K562 (cell line): ENCODE results near the gene SERPING1. TPM values are rescaled to one million over a fixed set of nuclear protein-coding genes. Genes with fewer than 3 reads are reported as not detected.

Experiments
- ATAC-seq: fragments of 200-7000 bp; cut with Tn5 transposase; 3 replicates; pipeline ENCODE4 v1.9.1; 2020; ENCODE audit warnings: moderate library complexity
- BruUV-seq: library from RNA; stranded (reverse); fragments of 400-500 nt; replicated peaks from 2 replicates; lab custom pipeline; 2021; lab: Mats Ljungman, UMichigan
- CTCF ChIA-PET: fragments of 300-600 bp; formaldehyde crosslinking; extraction: SDS; loops from one replicate; lab custom pipeline; 2021; ENCODE audit warnings: low intra/inter-chr PET ratio; lab: Yijun Ruan, JAX
- POLR2A ChIA-PET: fragments of 300-600, 350-650 bp; sonication (Branson Sonifier 250); formaldehyde crosslinking; extraction: SDS; loops from one replicate; lab custom pipeline; 2021; ENCODE audit warnings: antibody characterized with exemption, inconsistent platforms; lab: Yijun Ruan, JAX
- DNase-seq, 4 experiments: peaks; one replicate each; pipeline versions ENCODE4 v3.0.0 to v3.0.0-alpha.2; 2011 to 2018; ENCODE audit warnings: low spot score in 3 of 4, mixed read lengths in 3 of 4; ENCODE audit errors: extremely low read depth in 1 of 4
- FAIRE-seq: peaks from 2 replicates; lab custom pipeline; 2011; peaks lifted over from hg19 to GRCh38; lab: Jason Lieb, UNC
- H2AFZ ChIP-seq: 2 replicates; pipeline ENCODE4 v1.6.0; 2011; ENCODE audit warnings: low read depth, low read length, control low read depth, inconsistent platforms
- H3K27ac ChIP-seq: fragments of 200-600 bp; 3 replicates; pipeline ENCODE4 v1.8.0; 2011; ENCODE audit warnings: low read depth, mild to moderate bottlenecking, control low read depth, inconsistent platforms, low read length, moderate library complexity, mixed read lengths; ENCODE audit errors: extremely low read depth
- H3K27me3 ChIP-seq, 2 experiments: fragments of 300-600 bp in 1 of 2; 2 replicates in 1 of 2; 3 replicates in 1 of 2; pipeline versions ENCODE4 v1.6.0 to v1.8.0; 2011; ENCODE audit warnings: inconsistent platforms in 2 of 2, low read length in 2 of 2, mild to moderate bottlenecking in 1 of 2, mixed read lengths in 1 of 2, moderate library complexity in 1 of 2; ENCODE audit not compliant: control insufficient read depth in 2 of 2, insufficient read depth in 2 of 2
- H3K36me3 ChIP-seq: fragments of 300-600 bp; 3 replicates; pipeline ENCODE4 v1.8.0; 2011; ENCODE audit warnings: mild to moderate bottlenecking, low read length, inconsistent platforms; ENCODE audit not compliant: control insufficient read depth, insufficient read depth
- H3K4me1 ChIP-seq, 2 experiments: fragments of 200-600 bp in 1 of 2; replicated peaks in 1 of 2; 2 replicates in 1 of 2; 3 replicates in 1 of 2; pipeline versions ENCODE4 v1.5.1 to v1.8.0; 2011; ENCODE audit warnings: inconsistent platforms in 2 of 2, low read length in 2 of 2, mild to moderate bottlenecking in 1 of 2, mixed read lengths in 1 of 2, moderate library complexity in 1 of 2; ENCODE audit not compliant: control insufficient read depth in 2 of 2, insufficient read depth in 2 of 2
- H3K4me2 ChIP-seq: 2 replicates; pipeline ENCODE4 v1.6.1; 2011; ENCODE audit warnings: low read length, control low read depth, inconsistent platforms, mixed read lengths; ENCODE audit not compliant: insufficient read depth
- H3K4me3 ChIP-seq: fragments of 200-600 bp; sonication (generic), shearing (Covaris generic); 2 replicates; pipeline ENCODE4 v1.5.1; 2016; ENCODE audit warnings: control low read depth, inconsistent platforms
- H3K79me2 ChIP-seq: fragments of 200-600 bp; 3 replicates; pipeline ENCODE4 v1.8.0; 2011; ENCODE audit warnings: low read length, inconsistent platforms; ENCODE audit not compliant: control insufficient read depth, insufficient read depth
- H3K9ac ChIP-seq, 2 experiments: 2 replicates each; pipeline versions ENCODE4 v1.6.0 to v1.6.1; 2011; ENCODE audit warnings: low read depth in 2 of 2, low read length in 2 of 2, control low read depth in 1 of 2, inconsistent platforms in 1 of 2, mild to moderate bottlenecking in 1 of 2, mixed read lengths in 1 of 2; ENCODE audit not compliant: insufficient read depth in 1 of 2
- H3K9me1 ChIP-seq: one replicate; pipeline ENCODE4 v1.6.0; 2011; ENCODE audit warnings: inconsistent platforms, mild to moderate bottlenecking, low read length, moderate library complexity; ENCODE audit not compliant: control insufficient read depth, insufficient read depth
- H3K9me3 ChIP-seq: replicated peaks from 2 replicates; pipeline ENCODE4 v1.5.1; 2011; ENCODE audit warnings: low read depth, low read length, inconsistent platforms; ENCODE audit not compliant: control insufficient read depth, insufficient read depth
- H4K20me1 ChIP-seq: replicated peaks from 2 replicates; pipeline ENCODE4 v1.6.1; 2011; ENCODE audit warnings: low read length, inconsistent platforms, mixed read lengths; ENCODE audit not compliant: control insufficient read depth, insufficient read depth
- FOXJ3 ChIP-seq: sonication (generic); formaldehyde crosslinking; IDR thresholded peaks from 2 replicates; pipeline ENCODE4 v1.4.0; 2020; ENCODE audit warnings: mild to moderate bottlenecking, missing genetic modification reagents
- NCOA1 ChIP-seq: fragments of 450-650 bp; IDR thresholded peaks from 2 replicates; pipeline ENCODE4 v1.6.1; 2016; ENCODE audit warnings: low read depth
- RBM25 ChIP-seq: fragments of 200-400 bp; formaldehyde crosslinking; IDR thresholded peaks from 2 replicates; pipeline ENCODE4 v1.6.1; 2018; ENCODE audit warnings: low read length, low read depth, moderate library complexity; ENCODE audit not compliant: severe bottlenecking
- SIRT6 ChIP-seq: IDR thresholded peaks from one replicate; pipeline ENCODE4 v1.6.1; 2012; ENCODE audit warnings: low read depth, mild to moderate bottlenecking, control low read depth, inconsistent platforms, low read length, moderate library complexity
- SMAD4 ChIP-seq: fragments of 250-450 bp; sonication (Bioruptor Pico); conservative IDR thresholded peaks from 2 replicates; pipeline ENCODE4 v1.8.0; 2021; ENCODE audit warnings: inconsistent platforms, mild to moderate bottlenecking, moderate library complexity
- TBP ChIP-seq: optimal IDR thresholded peaks from 2 replicates; pipeline ENCODE3; 2011; ENCODE audit warnings: low read depth, low read length, improper control_type of control experiment
- ZNF133 ChIP-seq: fragments of 250-450 bp; sonication (Bioruptor Pico); IDR thresholded peaks from 2 replicates; pipeline ENCODE4 v1.4.0; 2020; ENCODE audit warnings: mild to moderate bottlenecking
- ZNF165 ChIP-seq: fragments of 250-450 bp; sonication (Bioruptor Pico); IDR thresholded peaks from 2 replicates; pipeline ENCODE4 v1.4.0; 2020; ENCODE audit warnings: borderline replicate concordance
- ZNF253 ChIP-seq: fragments of 250-450 bp; sonication (Bioruptor Pico); conservative IDR thresholded peaks from 2 replicates; pipeline ENCODE4 v1.6.1; 2021; ENCODE audit warnings: mild to moderate bottlenecking
- ZNF57 ChIP-seq: fragments of 450-650 bp; formaldehyde crosslinking; IDR thresholded peaks from 2 replicates; pipeline ENCODE4 v1.4.0; 2020; ENCODE audit warnings: mild to moderate bottlenecking, moderate library complexity
- ZNF589 ChIP-seq: fragments of 200-800 bp; sonication (Bioruptor generic); IDR thresholded peaks from 2 replicates; pipeline ENCODE4 v1.6.1; 2016; ENCODE audit warnings: low read depth, missing genetic modification characterization, missing compliant biosample characterization
- WGBS: fragments of 100-300 bp; shearing (Covaris generic); methylation state at CpG from one replicate; pipeline ENCODE4 v1.1.6; 2016; ENCODE audit warnings: low coverage, mixed read lengths; ENCODE audit not compliant: insufficient coverage; ENCODE audit errors: missing lambda C conversion rate; 5-methylcytosine and 5-hydroxymethylcytosine counted together
- in situ Hi-C: fragments of 300-500 bp; cut with MboI; formaldehyde crosslinking; loops from 4 replicates; pipeline ENCODE4 v1.15.0; 2018; ENCODE audit warnings: inconsistent platforms, mixed read lengths
- intact Hi-C: fragments of 100-400 bp; cut with micrococcal nuclease; formaldehyde crosslinking; loops from 2 replicates; pipeline ENCODE4 v1.14.2; 2022
- polyA plus RNA-seq, 8 experiments: library from polyadenylated mRNA; depleted of rRNA in 4 of 8; stranded (reverse) in 5 of 8; unstranded in 3 of 8; fragments of >200 nt; fragmentation: Nextera tagmentation in 2 of 8; fragmentation: Illumina TruSeq in 1 of 8; extraction: Ambion mirVana in 2 of 8; extraction: Trizol in 1 of 8; gene quantifications; 2 replicates each; pipeline versions ENCODE4 v1.2.1 to v1.2.3, GENCODE V29; 2011 to 2014; ENCODE audit warnings: inconsistent platforms in 1 of 8, missing spikeins in 1 of 8
- total RNA-seq, 7 experiments: library from RNA; depleted of rRNA in 6 of 7; stranded (reverse); fragments of >200 nt in 6 of 7; fragmentation: Illumina TruSeq in 2 of 7; extraction: Trizol in 2 of 7; gene quantifications; 2 replicates each; pipeline versions ENCODE4 v1.2.1 to v1.2.3, GENCODE V29; 2011 to 2021; ENCODE audit warnings: low replicate concordance in 1 of 7
- TF ChIP-seq, protein P1 (sequence below): sonication (generic); IDR thresholded peaks from 2 replicates; pipeline ENCODE4 v1.6.1; 2016
- TF ChIP-seq, protein P2 (sequence below): fragments of 250-450 bp; sonication (Bioruptor Pico); IDR thresholded peaks from 2 replicates; pipeline ENCODE4 v1.4.0; 2020; ENCODE audit warnings: mild to moderate bottlenecking

Gene SERPING1
- total and polyA plus RNA-seq, 9 of the 15 experiments (the other 6 are each of a cell fraction or from before 2014, with no cell fraction given), result 0.10 to 1.00 (median 0.21) TPM; not detected in 2

DNA sequence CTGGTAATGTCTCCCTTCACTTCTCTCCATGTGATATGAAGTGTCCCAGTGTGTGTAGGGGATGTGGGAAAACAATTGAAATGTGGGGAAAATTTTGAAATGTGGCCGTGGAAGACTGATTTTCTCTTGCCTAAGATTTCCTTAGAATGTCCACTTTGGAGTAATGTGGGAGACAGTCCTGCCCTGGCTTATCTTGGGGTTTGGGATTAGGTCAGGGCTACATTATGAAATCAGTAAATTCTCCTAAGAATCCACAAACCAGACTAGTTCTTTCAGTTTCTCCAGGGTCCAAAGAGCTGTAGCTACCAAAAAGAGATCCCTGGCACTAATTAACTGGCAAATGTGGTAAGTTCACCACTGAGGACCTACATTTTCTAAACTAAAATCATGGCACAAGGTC lies 29.4 kb downstream of the SERPING1 start (continued):
- TF ChIP-seq SIRT6 (no peak), ZNF165 (CRISPR knock-in tag) (no peak)
- TF ChIP-seq, all 486 proteins: peak for 0

DNA sequence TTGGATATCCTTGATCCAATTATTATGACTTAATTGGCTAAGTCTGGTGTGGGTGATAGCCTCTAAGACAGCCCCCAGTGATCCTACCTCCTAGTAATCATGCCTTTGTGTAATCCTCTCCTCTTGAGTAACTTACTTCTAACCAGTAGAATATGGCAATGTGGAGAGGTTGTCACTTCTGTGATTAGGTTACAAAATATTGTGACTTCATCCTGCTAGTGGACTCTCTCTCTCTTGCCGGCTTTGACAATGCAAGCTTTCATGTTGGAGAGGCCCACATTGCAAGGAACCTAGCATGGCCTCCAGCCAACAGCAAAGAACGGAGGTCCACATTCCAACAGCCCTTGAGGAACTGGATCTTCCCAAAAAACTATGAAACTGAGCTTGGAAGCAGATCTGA lies 32.7 kb downstream of the SERPING1 start:
- no peak for TF ChIP-seq TBP

DNA sequence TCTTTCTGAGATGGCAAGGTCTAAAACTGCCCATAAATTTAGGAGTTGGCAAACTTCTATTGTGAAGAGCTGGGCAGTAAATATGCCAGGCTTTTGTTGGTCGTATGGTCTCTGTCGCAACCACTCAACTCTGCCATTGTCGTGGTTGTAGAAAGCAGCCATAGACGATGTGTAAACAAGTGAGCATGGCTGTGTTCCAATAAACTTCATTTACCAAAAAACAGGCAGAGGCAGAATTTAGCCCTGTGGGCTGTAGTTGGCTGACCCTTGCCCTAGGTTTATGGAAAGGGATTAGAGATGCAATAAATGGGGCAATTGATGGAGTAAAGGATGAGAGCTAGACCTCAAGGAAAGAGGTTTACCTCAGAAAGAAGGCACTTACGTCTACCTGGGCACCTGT lies 34.6 kb downstream of the SERPING1 start:
- Histone ChIP-seq H3K4me2 (no peak overlapping the region), H3K4me3 (no peak overlapping the region), H3K27me3 (peaks cover 23 to 33% of the 10 kb centered on the region in 2 experiments), H3K36me3 (no peaks in the 10 kb centered on the region), H3K9me1 (no peaks in the 10 kb centered on the region), H2AFZ (no peak overlapping the region), H4K20me1 (no peaks in the 10 kb centered on the region), H3K4me1 (no peaks in the 10 kb centered on the region; a peak in 1 of 5 replicates), H3K79me2 (no peaks in the 10 kb centered on the region), H3K9ac (no peak overlapping the region), H3K9me3 (no peaks in the 10 kb centered on the region), H3K27ac (no peak overlapping the region)
- WGBS, result 16% methylated on average over 5 of the region's 5 CpGs
- DNase-seq, result no peak
- intact Hi-C loops, result no loop called here
- CTCF ChIA-PET, result no interaction called here
- in situ Hi-C loops, result no loop called here
- POLR2A ChIA-PET, result interaction anchor here (0.7 to 2.1 kb wide), 2 partner anchors 9 to 57 kb away, joined by 4 to 9 read pairs; no protein-coding TSS in a partner anchor
- no peak for ATAC-seq
- no peak for FAIRE-seq
- no TSS peak for BruUV-seq
- TF ChIP-seq ZNF133 (no peak), NCOA1 (no peak), ZNF589 (CRISPR knock-in tag) (no peak), SMAD4 (CRISPR knock-in tag) (no peak), FOXJ3 (CRISPR knock-in tag) (no peak), ZNF253 (CRISPR knock-in tag) (no peak), ZNF57 (no peak), RBM25 (no peak)
- TF ChIP-seq, protein P1, sequence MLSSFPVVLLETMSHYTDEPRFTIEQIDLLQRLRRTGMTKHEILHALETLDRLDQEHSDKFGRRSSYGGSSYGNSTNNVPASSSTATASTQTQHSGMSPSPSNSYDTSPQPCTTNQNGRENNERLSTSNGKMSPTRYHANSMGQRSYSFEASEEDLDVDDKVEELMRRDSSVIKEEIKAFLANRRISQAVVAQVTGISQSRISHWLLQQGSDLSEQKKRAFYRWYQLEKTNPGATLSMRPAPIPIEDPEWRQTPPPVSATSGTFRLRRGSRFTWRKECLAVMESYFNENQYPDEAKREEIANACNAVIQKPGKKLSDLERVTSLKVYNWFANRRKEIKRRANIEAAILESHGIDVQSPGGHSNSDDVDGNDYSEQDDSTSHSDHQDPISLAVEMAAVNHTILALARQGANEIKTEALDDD, result no peak
- TF ChIP-seq, protein P2, sequence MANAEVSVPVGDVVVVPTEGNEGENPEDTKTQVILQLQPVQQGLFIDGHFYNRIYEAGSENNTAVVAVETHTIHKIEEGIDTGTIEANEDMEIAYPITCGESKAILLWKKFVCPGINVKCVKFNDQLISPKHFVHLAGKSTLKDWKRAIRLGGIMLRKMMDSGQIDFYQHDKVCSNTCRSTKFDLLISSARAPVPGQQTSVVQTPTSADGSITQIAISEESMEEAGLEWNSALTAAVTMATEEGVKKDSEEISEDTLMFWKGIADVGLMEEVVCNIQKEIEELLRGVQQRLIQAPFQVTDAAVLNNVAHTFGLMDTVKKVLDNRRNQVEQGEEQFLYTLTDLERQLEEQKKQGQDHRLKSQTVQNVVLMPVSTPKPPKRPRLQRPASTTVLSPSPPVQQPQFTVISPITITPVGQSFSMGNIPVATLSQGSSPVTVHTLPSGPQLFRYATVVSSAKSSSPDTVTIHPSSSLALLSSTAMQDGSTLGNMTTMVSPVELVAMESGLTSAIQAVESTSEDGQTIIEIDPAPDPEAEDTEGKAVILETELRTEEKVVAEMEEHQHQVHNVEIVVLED (CRISPR knock-in tag), result no peak

More for the DNA sequence above, 32.7 kb downstream of the SERPING1 start:
- Histone ChIP-seq H3K79me2 (no peaks in the 10 kb centered on the region), H2AFZ (no peak overlapping the region), H3K27me3 (peaks cover 27 to 33% of the 10 kb centered on the region in 2 experiments), H3K4me2 (no peak overlapping the region), H3K9ac (no peak overlapping the region), H3K9me1 (no peaks in the 10 kb centered on the region), H3K4me3 (no peak overlapping the region), H3K27ac (no peak overlapping the region), H3K9me3 (no peaks in the 10 kb centered on the region), H3K4me1 (no peaks in the 10 kb centered on the region), H3K36me3 (no peaks in the 10 kb centered on the region), H4K20me1 (no peaks in the 10 kb centered on the region)
- no TSS peak for BruUV-seq
- intact Hi-C loops, result no loop called here
- WGBS, result 6% methylated on average over 2 of the region's 2 CpGs
- in situ Hi-C loops, result no loop called here
- POLR2A ChIA-PET, result interaction anchor here (0.9 to 2.1 kb wide), 2 partner anchors 11 to 94 kb away, joined by 3 to 9 read pairs; no protein-coding TSS in a partner anchor
- ATAC-seq, result no peak
- FAIRE-seq, result no peak
- CTCF ChIA-PET, result interaction anchor here (0.6 kb wide), 1 partner anchor 26 kb away, joined by 4 read pairs; no protein-coding TSS in a partner anchor
- no peak for DNase-seq
